HG03460 (cell line): ENCODE data around the gene FCHSD2.
"Not testable (repeated sequence)": the region's sequence is repeated elsewhere in the genome, so short reads cannot be mapped to it uniquely, and the experiment has no call there.

ENCODE experiments used
- ATAC-seq: cut with Tn5 transposase; IDR thresholded peaks from one replicate; pipeline ENCODE4 v1.9.1; 2021; ENCODE audit not compliant: unreplicated experiment

FCHSD2 gene

DNA sequence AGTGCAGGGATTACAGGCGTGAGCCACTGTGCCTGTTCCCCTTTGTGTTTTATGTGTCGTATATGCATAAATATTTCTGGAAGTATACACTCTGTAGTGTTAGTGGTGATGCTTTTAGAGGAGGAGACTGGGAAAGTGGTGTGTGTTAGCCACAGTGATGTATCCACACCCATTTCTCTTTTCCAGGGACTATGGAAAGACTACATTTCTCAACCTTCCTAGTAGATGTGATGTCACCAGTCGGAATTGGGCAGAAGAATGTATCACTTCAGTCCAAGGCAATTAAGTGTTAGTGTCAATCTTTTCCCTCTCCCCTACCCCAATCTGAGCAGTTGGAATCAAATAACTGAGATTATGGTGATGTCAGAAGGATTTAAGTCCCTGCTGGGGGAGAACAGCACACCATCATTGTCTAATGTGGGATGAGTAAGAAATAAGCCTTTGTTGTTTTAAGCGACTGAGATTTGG, 333.8 kb downstream of the FCHSD2 start:
- ATAC-seq, result no peak

DNA sequence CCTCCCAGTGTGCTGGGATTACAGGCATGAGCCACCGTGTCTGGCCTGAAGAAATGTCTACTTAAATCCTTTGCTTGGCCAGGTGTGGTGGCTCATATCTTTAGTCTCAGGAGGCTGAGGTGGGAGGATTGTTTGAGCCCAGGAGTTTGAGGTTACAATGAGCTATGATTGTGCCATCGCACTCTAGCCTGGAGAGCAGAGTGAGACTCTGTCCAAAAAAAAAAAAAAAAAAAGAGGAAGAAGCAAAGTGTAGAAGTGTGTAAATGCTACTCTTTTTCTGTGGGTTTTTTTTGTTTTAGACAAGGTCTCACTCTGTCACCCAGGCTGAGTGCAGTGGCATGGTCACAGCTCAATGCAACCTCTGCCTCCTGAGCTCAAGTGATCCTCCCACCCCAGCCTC, 334.3 kb downstream of the FCHSD2 start:
- no peak for ATAC-seq

DNA sequence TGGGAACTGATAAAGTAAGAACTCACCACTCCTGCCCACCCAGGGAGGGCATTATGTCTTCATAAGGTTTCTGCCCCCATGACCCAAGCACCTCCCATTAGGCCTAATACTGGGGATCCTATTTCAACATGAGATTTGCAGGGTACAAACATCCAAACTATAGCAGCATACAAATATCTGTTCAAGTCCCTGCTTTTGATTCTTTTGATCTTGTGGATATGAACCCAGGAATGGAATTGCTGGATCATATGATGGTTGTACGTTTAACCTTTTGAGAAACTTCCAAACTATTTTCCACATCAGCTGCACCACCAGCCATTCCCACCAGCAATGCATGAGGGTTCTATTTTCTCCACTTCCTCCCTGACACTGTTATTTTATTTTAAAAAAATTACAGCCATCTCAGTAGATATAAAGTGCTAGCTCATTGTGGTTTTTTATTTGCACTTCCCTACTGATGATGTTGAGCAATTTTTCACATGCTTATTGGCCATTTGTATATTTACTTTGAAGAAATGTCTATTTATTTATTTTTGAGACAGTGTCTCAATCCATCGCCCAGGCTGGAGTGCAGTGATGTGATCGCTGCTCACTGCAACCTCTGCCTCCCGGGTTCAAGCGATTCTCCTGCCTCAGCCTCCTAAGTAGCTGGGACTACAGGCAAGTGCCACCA, 335.0 kb downstream of the FCHSD2 start:
- no peak for ATAC-seq

DNA sequence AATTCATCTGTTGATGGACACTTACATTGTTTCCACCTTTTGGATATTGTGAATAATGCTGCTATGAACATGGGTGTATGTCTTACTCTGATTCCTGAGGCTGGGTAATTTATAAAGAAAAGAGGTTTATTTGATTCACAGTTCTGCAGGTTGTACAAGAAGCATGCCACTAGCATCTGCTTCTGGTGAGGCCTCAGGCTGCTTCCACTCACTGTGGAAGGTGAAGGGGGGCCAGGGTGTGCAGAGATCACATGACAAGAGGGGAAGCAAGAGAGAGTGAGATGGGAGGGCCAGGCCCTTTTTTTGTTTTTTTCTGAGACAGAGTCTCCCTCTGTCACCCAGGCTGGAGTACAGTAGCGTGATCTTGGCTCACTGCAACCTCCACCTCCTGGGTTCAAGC, 335.7 kb downstream of the FCHSD2 start:
- not testable (repeated sequence) for ATAC-seq

DNA sequence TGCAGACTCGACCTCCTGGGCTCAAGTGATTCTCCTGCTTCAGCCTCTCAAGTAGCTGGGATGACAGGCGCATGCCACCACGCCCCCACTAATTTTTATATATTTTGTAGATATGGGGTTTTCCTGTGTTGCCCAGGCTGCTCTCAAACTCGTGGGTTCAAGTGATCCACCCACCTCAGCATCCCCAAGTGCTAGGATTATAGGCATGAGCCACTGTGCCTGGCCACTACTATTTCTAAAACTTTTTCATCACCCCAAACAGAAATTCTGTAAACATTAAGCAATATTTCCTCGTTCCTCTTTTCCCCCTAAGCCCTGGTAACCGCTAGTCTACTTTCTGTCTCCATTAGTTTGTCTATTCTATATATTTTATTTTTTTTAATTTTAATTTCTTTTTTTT, 336.9 kb downstream of the FCHSD2 start:
- ATAC-seq, result no peak

DNA sequence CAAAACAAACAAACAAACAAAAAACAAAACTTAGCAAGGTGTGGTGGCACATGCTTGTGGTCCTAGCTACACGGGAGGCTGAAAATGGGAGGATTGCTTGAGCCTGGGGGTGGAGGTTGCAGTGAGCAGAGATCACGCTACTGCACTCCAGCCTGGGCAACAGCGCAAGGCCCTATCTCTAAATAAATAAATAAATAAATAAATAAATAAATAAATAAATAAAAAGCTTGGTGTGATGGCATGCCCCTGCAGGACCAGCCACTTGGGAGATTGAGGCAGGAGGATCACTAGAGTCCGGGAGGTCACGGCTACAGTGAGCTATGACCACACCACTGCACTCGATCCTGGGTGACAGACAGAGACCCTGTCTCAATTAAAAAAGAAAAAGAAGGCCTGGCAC, 339.3 kb downstream of the FCHSD2 start:
- no peak for ATAC-seq

DNA sequence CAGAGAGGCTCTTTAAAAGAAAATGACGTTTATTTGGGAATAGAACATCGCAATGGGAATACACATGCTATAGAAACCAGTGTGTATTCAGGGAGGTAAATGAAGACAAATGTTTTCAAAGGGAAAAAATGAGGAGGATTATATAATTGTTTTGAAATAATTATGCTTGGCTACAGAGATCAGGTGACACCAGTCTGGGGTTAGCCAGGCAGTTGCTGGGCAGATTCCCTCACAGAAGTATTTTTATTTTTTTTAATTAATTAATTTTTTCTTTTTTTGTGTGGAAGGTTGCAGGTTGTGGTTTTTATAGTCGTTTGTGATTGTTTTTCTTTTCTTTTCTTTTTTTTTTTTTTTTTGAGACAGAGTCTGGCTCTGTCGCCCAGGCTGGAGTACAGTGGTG, 342.7 kb downstream of the FCHSD2 start:
- no peak for ATAC-seq

DNA sequence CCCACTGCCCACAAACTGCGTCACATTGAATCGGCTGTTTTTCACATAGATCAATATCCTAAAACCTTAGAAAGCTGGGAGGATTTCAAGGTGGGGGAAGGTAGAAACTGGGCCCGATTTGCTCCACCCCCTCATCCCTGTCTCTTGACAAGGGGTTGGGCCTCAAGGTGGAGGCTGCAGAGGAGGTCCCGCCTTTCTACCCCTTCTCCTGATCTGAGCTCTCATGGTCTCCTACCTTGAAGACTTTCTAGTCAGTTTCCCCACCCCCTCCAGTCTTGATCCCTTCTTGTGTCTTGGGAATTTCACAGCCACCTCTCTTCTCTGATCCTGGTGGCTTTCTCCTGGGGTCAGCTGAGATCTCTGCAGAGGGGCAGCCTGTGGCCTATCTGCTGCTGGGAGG, 343.8 kb downstream of the FCHSD2 start:
- no peak for ATAC-seq

DNA sequence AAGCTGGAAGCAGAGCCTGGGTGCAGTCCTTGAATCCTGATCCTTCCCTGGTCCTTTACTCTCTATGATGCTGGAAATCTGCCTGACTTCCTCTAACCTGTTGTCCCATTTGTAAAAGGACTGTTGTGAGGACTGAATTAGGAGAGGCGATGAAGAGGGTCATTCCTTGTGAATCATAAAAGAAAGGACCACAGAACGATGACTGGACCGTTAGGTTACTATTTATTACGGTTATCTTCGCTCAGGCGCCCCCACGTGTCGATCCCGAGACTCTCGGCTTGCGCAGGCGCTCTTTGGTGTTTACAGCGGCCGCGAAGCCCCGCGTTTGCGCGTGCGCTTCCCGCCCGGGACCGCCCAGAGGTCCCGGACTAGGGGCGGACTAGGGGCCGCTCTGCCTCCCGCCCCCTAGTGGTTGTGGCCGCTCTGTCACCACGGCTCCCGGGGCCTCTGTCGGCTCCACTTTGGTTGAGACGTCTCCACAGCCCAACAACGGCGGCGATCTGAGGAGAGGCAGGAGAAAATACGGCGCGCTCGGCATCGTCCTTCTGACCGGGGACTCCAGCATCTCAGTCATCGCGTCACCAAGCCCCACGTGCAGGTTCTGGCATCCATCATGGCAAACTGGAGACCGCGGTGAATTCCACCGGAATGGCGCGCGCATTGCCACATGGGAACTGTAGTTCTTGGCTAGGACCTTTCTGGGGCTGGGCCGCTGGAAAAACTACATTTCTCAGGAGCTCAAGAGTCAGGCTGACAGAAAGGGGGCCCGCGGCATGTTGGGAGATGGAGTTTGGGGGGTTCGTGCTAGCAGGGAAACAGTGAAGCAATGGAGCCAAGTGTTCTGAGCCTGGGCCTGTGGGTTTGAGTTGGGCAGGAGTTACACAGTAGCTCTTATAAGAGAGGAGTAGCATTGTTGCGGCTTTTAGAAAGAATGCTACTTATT, 348.4 kb downstream of the FCHSD2 start, which contains the start of gene STARD10:
Gene STARD10 (minus strand): TSS at position 623 of the 943 bp plus-strand sequence. CDS start 12,866 bp downstream, outside the sequence.
- ATAC-seq, result peak; percentile 84

DNA sequence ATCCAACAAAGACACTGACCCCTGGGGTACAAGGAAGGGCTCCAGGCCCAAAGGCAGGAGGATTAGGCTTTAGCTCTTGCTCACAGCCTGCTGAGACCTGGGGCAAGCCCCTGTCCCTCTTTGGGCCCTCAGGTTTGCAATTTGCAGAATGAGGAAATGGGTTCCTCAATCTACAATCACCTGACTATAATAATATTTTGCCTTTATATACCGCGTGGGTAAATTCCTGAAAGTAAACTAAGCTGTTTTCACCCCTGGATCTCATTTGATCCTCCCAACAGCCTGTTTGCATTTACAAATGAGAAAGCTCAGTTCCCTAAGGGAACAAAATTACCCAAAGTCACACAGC, 349.1 kb downstream of the FCHSD2 start:
- no peak for ATAC-seq

DNA sequence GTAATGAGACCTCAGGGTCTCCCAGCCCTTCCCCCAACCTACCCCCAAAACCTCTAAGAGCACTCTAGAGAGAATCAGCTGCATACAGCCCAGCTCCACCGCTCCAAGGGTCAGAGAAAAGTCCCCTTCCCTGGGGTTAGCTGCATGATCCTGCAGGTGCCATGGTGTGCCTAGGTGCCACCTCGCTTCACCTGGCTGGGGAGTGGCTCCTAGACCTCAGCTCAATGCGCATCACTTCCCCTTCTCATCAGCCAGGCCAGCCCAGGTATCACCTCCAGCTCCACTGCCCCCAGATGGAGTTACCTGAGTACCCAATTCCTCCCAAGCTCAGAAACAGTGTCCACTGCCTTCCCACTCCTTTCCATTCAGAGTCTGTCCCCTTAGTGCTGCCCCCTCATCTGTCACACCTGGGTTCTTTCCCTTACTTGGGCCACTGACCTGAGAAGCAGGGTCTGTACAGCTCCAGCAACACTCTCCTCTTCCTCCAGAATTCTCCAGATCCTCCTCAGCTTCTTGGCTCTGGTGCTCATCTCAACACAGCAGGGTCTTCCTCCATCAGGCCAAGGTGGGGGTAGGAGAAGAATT, 349.6 kb downstream of the FCHSD2 start:
- no peak for ATAC-seq

DNA sequence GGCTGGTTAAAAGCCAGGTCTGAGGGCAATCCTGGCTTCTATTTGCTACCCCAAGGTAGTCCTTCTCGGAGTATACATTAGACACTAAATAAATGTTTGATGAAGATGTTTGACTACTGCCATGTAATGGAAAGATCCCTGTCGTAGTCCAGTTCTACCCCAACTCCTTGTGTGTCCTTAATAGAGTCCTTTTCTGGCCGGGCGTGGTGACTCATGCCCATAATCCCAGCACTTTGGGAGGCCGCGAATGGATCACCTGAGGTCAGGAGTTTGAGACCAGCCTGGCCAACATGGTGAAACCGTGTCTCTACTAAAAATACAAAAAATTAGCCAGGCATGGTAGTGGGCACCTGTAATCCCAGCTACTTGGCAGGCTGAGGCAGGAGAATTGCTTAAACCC, 350.9 kb downstream of the FCHSD2 start:
- ATAC-seq, result not testable (repeated sequence)

DNA sequence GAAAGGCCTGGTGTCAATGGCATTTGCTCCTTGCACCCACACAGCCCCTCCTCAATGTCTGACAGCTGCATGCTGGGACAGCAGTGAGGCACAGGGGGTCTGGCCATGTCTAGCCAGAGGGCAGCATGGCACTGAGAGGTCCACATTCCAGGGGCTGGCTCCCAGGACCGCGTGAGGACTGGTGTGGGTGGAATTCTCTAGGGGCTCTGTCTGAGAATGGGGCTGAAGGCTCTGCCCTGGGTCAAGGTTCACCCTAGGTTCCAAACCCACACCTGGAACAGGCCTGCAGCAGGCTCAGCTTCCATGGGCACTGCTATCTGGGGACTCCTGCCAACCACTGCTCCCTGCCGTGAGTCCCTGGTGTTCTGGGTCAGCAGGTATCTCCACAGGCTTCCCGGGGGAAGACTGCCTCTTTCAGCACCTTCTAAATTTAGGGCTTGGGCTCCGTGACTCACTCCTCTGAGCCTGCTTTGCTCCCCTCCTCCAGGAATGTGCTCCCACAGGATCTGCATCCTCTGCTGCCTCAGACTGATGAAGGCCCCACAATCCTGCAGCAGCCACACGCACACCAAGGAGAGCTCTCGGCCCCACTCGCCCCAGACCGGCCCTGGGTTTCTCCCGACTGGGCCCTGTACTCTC, 352.5 kb downstream of the FCHSD2 start:
- no peak for ATAC-seq

DNA sequence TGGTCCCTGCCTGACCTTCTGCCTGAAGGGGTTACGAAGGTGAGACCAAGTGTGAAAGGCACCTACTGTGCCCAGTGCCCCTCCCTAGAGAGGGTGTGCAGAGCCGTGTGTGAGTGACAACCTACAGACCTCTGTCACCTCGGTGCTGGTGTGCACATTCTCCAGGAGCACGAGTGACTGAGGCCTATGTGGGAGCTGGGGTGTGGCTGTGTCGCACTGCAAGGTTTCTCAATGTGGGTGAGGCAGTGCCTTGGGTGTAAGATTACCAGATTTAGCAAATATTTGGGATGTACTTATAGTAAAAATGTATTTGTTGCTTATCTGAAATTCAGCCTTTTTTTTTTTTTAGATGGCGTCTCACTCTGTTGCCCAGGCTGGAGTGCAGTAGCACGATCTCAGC, 353.9 kb downstream of the FCHSD2 start:
- no peak for ATAC-seq

DNA sequence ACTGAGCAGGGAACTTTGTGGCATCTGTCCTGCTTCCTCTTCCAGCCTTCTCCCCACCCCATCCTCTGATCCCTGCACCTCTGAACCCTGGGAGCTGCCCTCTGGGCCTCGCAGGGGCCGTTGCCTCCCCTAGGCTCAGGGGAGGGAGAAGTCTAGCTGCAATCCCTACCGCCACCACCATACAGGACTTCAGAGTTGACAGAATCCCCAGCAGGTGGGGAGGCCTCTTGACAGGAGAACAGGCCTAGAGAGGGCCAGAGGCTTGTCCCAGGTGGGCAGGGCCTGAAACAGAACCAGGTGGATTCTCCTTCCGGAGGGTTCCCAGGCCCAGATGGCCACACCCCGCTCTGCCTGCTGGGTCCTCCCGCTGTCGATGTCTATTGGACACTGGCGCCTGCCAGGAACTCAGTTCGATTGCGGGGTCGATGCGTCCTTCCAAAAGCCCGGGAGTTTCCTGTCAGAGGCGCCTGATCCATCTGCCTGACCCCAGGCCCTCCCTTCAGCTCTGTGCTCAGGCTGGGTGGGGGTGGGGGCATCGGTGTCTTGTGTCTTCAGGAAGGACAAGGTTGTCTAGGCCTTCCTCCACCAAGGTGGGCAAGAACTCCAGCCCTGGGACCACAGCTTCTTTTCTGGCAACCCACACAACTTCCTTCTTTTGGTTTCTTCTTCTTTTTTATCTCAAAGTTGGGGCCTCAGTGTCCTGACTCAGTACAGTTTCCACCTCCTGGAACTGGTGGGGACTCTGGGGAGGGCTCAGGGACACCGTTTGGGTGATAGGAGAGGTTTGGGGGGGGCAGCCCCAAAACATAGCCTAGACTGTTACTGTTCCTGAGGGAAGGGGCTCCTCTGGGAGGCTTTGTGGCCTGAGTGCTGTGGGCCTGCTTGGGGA, 354.7 kb downstream of the FCHSD2 start:
- ATAC-seq, result no peak
